GM18520 (cell line): Measurements from ENCODE around the gene SHISA8.

Experiments
- ATAC-seq: cut with Tn5 transposase; IDR thresholded peaks from one replicate; pipeline ENCODE4 v1.9.1; 2021; ENCODE audit not compliant: unreplicated experiment

The SHISA8 gene

DNA sequence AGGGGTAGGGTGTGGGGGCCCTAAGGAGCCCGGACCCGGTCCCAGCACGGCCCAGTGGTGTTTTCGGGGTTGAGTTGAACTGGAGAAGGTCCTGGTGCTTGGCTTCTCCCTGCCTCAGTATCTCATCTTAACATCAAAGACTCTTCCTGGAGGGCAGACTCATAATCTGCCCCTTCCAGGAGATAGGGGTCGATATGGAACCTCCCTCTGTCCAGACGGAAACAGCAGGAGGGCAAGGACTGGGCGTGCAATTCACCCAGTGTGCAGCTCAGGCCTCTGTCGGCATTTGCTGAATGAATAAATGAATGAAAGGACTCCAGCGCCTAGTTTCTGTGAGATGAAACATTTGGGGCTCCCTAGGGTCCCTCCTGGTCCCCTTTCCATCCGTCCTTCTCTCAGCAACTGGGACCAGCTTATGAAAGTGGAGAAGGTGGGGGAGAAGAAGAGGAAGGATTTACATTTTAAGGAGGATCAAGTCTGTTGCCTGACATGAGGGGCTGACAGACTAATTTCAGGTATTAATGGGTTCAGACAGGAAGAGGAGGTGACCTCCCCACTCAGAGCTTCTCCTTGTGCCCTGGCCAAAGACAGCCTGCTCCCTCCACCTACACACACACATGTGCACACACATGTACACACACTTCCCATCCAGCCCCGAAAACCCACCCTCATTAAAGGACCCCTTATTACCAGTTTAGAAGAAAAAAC is 1.1 kb upstream of the SHISA8 start:
- ATAC-seq = no peak

- no peak for ATAC-seq
Measured at GRCh38 chr22:41914611-41915034, 251 bp downstream of the SHISA8 start.

DNA sequence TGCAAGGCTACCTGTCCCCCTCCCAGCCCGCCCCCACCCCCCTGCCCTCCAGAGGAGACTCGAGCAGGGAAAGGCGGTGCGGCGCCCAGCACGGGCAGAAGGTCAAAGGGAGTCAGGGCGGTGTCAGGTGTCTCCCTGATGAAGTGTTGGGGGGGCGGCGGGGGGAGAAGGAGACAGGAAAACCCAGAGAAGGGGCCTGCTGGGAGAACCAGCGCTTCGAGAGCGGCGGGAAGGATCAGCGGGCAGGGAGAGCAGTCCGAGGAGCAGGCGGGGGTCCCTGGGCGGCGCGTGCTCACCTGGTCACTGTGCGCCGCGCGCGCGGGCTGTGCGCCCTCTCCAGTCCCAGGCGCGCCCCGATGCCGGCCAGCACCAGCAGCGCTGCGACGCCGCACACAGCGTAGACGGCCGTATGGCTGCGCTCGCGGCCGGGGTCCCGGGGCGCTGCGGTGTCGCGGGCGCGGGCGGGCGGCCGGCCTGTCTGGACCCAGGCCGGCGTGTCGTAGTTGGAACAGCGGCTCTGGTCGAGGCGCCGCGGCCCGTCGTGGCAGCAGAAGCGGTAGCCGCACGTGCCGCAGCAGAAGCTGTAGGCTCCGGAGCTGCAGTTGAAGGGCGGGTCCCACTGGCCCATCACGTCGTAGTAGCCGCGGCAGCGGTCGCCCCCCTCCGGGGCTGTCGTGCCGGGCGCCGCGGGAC is 886 bp downstream of the SHISA8 start:
- no peak for ATAC-seq

GRCh38 chr22:41913040-41913719 is 1.7 kb downstream of the SHISA8 start:
- no peak for ATAC-seq

DNA sequence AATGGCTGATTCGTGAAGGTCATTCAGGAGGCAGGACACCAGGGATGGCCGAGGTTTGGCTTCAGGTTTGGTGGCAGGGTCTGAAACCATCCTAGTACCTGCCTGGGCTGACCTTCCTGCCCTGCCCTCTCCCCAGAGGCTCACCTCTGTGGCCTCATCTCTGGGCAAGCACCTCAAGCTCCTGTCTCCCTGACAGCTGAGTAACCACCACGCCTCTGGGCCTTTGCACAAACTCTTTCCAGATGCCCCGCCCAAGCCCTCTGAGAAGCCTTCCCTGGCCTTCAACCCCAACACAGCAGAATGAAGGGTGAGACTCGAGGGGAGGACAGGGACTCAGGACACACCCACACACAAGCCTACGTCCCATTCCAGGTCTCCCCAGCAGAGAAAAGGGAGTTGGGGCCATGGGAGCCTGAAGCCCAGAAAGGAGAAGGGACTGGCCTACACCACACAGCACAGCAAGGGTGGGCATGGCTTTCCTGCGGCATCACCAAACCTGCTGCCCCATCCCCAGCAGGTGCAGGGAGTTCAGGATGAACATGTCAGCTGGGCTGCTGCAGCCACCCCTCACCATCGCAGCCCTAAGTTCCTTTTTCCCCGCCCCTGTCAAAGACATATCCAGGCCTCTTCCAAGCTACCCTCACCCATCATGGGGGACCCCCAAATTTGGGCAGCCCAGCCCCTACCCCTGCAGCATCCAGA is 2.4 kb downstream of the SHISA8 start:
- no peak for ATAC-seq

DNA sequence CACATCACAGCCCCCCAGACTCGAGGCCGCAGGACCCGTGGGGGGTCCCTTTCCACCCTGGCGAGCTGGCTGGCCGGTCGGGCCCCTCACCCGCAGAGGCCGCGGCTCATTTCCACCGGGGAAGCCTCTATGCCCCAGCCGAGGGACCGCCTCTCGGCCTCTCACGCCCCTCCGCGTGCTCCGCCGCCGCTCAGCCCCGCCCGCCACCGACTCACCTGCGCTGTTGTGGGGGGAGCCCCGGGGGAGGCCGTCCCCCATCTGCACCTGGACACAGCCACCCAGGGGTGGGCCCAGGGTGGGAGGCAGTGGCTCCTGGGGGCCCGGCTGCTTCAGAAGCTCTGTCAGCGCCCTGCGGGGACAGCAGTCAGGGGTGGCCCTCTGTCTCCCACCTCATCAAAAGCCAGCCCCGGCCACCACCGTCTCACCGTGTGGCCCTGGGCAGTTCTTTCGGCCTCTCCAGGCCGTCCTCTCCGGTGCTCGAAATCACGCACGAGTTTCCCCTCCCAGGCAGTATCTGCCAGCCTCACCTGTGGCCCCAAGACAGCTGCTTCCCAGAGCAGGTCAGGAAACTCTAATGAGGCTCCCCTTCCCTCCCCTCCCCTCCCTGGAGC is 3.8 kb downstream of the SHISA8 start:
- ATAC-seq = no peak

- no peak for ATAC-seq
Measured at GRCh38 chr22:41910050-41911000, 4.5 kb downstream of the SHISA8 start.

- ATAC-seq = no peak
Measured at GRCh38 chr22:41909310-41910049, 5.4 kb downstream of the SHISA8 start.

DNA sequence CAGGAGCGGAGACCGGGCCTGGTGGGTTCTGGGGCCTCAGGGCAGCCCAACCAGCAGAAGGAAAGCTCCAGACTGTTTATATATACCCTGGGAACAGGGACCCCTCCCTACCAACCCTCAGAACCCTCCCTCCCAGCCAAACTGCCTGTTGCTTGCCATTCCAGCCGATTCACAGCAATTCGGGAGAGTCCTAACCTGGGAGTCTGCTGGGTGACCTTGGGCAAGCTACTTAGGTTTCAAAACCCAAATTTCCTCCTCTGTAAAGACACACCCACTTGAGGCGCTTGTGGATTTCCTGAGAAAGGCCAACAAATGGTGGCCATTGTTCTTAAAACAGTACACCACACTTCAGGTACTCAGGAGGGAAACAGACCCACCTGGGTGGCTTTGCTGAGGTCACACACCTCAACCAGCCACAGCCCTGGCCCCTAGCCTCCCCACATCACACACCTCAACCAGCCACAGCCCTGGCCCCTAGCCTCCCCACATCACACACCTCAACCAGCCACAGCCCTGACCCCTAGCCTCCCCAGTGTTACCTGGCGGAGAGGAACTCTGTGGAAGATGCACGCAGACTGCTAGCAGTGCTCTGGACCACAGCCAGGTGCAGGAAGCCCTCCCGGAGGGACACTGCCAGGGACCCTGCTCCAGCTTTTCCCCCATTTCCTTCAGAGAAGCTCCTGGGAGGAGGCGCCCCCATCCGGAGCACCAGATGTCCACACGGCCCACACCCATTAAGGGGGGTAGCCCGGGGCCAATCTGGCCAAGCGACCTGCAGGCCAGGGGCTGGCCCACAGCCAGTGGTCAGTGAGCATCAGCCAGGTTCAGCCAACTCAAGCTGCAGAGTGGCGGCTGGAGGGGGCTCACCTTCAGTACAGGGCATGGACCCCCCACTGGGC is 6.2 kb downstream of the SHISA8 start:
- no peak for ATAC-seq

DNA sequence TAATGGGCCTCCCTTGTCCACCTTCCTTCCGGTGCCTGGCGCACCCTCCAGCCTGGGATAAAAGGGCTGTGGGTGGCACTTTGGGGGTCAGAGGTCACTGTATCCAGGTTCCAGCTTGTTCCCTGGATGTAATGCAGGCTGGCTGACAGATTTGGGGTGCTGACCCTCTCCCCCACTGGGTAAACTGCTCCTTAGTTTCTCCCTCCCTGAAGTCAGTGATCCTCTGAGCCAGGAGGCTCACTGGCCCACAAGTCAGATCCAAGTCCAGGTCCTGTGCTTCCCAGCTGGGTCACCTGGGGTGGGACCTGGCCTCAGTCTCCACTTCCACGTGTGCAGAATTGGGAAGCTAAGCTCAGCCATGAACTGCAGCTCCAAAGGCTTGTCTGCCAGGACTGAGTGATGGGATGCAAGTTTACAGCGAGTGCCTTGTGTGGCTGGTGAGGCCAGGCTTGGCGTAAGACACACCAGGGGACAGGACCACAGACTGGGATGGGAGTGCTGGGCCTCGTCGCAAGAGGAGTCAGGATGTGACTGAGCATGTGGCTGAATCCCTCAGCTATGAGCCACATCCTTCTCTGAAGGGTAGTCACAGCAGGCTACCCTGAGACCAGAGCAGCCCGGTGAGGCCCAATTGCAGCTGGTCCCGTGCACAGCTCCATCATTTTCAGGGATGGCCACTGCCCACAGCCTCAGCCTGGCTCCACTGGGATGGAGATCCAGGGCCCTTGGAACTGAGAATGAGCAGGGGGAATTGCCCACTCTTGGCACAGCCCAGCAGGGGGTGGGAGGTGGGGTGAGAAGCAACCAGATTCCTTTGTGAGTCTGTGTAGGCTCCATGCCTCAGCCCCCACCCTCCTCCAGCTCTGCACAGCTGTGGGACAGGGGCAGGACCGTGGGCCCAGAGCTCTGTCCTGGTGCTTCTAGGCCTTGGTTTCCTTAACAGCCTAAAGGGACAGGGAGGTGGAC is 7.2 kb downstream of the SHISA8 start:
- no peak for ATAC-seq

- no peak for ATAC-seq
Measured at GRCh38 chr22:41906822-41907221, 8.1 kb downstream of the SHISA8 start.

DNA sequence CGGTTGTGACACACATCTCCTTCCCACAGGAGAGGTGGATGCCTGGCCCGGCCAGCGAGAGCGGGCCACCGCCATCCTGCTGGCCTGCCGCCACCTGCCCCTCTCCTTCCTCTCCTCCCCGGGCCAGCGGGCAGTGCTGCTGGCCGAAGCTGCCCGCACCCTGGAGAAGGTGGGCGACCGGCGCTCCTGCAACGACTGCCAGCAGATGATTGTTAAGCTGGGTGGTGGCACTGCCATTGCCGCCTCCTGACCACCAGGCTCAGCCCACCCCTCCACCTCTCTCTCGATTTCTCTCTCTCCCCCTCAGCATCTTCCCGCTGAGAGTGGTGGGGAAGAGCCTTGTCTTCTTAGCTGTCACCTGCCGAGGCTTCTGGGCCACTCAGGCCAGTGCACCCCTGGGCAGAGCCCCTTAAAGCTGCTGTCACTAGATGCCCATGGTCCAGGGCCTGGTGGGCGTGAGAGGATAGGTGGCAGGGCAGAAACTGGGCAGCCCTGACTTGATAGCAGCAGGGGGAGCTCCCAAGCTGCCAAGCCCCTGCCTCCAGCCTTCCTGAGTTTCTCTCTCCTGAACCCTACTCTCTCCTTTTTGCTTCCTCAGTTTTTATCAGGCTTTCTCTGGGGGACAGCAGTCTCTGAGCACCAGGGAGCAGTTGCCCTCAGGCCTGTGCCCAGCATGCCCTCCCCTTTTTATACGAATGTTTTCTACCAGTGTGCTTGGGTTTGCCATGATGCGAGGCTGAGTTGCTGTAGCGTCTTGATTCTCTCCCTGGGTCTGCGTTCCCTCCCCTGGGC is 9.3 kb downstream of the SHISA8 start:
- no peak for ATAC-seq

DNA sequence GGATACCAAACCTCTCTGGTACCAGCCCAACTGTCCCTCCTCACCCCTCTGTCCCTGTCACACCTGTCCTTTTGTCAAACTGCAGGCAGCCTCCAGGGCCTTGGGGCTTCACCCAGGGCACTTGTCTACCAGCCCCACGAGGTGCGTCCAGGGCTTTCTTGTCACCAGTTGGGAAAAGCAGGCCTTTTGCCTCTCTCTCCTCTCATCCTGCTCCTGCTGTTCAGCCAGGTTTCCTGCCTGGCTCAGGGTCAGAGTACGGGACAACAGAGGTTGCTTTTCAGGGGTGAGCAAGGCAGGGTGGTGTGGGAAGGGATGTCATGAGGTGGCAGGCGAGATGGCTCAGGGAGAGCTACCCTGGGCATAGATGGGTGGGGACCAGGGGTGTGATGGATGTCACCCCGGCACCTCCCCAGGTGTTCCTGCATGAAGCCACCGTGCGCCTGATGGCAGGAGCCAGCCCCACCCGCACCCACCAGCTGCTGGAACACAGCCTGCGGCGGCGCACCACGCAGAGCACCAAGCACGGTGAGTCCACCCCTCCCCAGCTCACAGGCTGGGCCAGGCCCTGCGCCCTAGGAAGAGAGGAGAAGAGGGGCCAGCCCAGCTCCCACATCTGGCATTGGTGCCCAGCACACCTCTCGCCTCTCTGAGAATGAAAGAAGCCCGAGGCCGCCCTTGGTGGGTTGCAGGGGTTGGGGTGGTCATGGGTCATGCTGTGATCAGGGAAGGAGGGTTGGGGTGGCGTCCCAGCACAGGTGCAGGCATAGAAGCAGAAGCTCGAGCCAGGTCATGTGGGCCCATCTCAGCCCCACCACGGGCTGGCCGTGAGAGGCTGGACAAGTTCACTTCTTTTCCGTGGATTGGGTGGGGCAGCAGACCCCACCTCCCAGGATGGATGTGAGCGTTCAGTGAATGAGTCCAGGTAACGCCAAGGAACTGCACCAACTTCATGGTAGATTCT is 10.1 kb downstream of the SHISA8 start:
- no peak for ATAC-seq

GRCh38 chr22:41902932-41903421 is 11.9 kb downstream of the SHISA8 start:
- ATAC-seq = no peak

- no peak for ATAC-seq
Measured at GRCh38 chr22:41902016-41902415, 12.9 kb downstream of the SHISA8 start.
